Hematopoietic multipotent progenitor cell treated with erythropoietin and hydrocortisone succinate and interleukin-3 and kit ligand, for 15 days (in vitro differentiated cells): ENCODE measurements around the gene GRID1.

Experiments used
- DNase-seq: peaks from one replicate; pipeline ENCODE4 v3.0.0-alpha.2; 2015; ENCODE audit warnings: low spot score

Gene GRID1

GRCh38 chr10:86265236-86265894 lies 101.2 kb downstream of the GRID1 start:
- DNase-seq = no peak

- DNase-seq = no peak
Observed at GRCh38 chr10:86264481-86265231, 101.9 kb downstream of the GRID1 start.

GRCh38 chr10:86263907-86264306 lies 102.7 kb downstream of the GRID1 start:
- DNase-seq = no peak

- DNase-seq = no peak
Observed at GRCh38 chr10:86263209-86263608, 103.4 kb downstream of the GRID1 start.

GRCh38 chr10:86262688-86263181 lies 103.9 kb downstream of the GRID1 start:
- DNase-seq = no peak

- DNase-seq = no peak
Observed at GRCh38 chr10:86261941-86262687, 104.5 kb downstream of the GRID1 start.

GRCh38 chr10:86261470-86261869 lies 105.1 kb downstream of the GRID1 start:
- no peak for DNase-seq

GRCh38 chr10:86260564-86260963 lies 106.0 kb downstream of the GRID1 start:
- no peak for DNase-seq

- no peak for DNase-seq
Observed at GRCh38 chr10:86259901-86260562, 106.6 kb downstream of the GRID1 start.

GRCh38 chr10:86258941-86259340 lies 107.7 kb downstream of the GRID1 start:
- no peak for DNase-seq

- no peak for DNase-seq
Observed at GRCh38 chr10:86258499-86258898, 108.1 kb downstream of the GRID1 start.

GRCh38 chr10:86257683-86258082 lies 108.9 kb downstream of the GRID1 start:
- no peak for DNase-seq

- no peak for DNase-seq
Observed at GRCh38 chr10:86256690-86257315, 109.8 kb downstream of the GRID1 start.

- no peak for DNase-seq
Observed at GRCh38 chr10:86255405-86256251, 111.0 kb downstream of the GRID1 start.

GRCh38 chr10:86254526-86255174 lies 111.9 kb downstream of the GRID1 start:
- DNase-seq = no peak

GRCh38 chr10:86254081-86254480 lies 112.5 kb downstream of the GRID1 start:
- no peak for DNase-seq

GRCh38 chr10:86253091-86254072 lies 113.2 kb downstream of the GRID1 start:
- no peak for DNase-seq

- DNase-seq = no peak
Observed at GRCh38 chr10:86252556-86252955, 114.0 kb downstream of the GRID1 start.

- no peak for DNase-seq
Observed at GRCh38 chr10:86252079-86252478, 114.5 kb downstream of the GRID1 start.
